OCI-LY7 (cell line): ENCODE measurements around the gene ZBTB42. TPM values are rescaled to one million over a fixed set of nuclear protein-coding genes. Genes with fewer than 3 reads are reported as not detected.

ENCODE experiments used
- BruUV-seq: library from RNA; stranded (reverse); fragments of 400-500 nt; replicated peaks from 2 replicates; lab custom pipeline; 2021; lab: Mats Ljungman, UMichigan
- CTCF ChIA-PET: fragments of 300-600 bp; sonication (Branson Sonifier 250); formaldehyde crosslinking; loops from one replicate; lab custom pipeline; 2022; ENCODE audit warnings: antibody characterized with exemption; ENCODE audit not compliant: unreplicated experiment; lab: Charles Lee
- POLR2A ChIA-PET: fragments of 300-600 bp; sonication (Branson Sonifier 250); formaldehyde crosslinking; loops from one replicate; lab custom pipeline; 2022; ENCODE audit warnings: antibody characterized with exemption; lab: Charles Lee
- DNase-seq: peaks from one replicate; pipeline ENCODE4 v3.0.0-alpha.2; 2015; ENCODE audit warnings: low spot score
- H2AFZ ChIP-seq: fragments of 200-600 bp; sonication (generic), shearing (Covaris generic); 2 replicates; pipeline ENCODE4 v1.6.1; 2014; ENCODE audit warnings: mild to moderate bottlenecking, antibody characterized with exemption, low read length, moderate library complexity
- H3K27ac ChIP-seq: fragments of 200-600 bp; sonication (generic); 2 replicates; pipeline ENCODE4 v1.5.1; 2014; ENCODE audit warnings: mixed run types, low read depth, mild to moderate bottlenecking, moderate library complexity, low read length, inconsistent platforms; ENCODE audit not compliant: poor library complexity, severe bottlenecking
- H3K36me3 ChIP-seq: fragments of 200-600 bp; sonication (generic); 2 replicates; pipeline ENCODE4 v1.6.1; 2014; ENCODE audit warnings: mild to moderate bottlenecking, antibody characterized with exemption, low read length, moderate library complexity, mixed read lengths; ENCODE audit not compliant: insufficient read depth
- H3K4me1 ChIP-seq: fragments of 200-600 bp; sonication (generic); 2 replicates; pipeline ENCODE4 v1.5.1; 2014; ENCODE audit warnings: mild to moderate bottlenecking, low read length; ENCODE audit not compliant: insufficient read depth, poor library complexity, severe bottlenecking
- H3K4me2 ChIP-seq: fragments of 200-600 bp; sonication (generic); 2 replicates; pipeline ENCODE4 v1.6.1; 2014; ENCODE audit warnings: mild to moderate bottlenecking, low read length
- H3K4me3 ChIP-seq: fragments of 200-600 bp; sonication (generic); 2 replicates; pipeline ENCODE4 v1.5.1; 2014; ENCODE audit warnings: mild to moderate bottlenecking, low read depth, low read length; ENCODE audit not compliant: poor library complexity, severe bottlenecking
- H3K79me2 ChIP-seq: fragments of 200-600 bp; sonication (generic); 2 replicates; pipeline ENCODE4 v1.6.1; 2016; ENCODE audit warnings: low read depth, mild to moderate bottlenecking, low read length, moderate library complexity, mixed read lengths; ENCODE audit not compliant: insufficient read depth
- H3K9me2 ChIP-seq: fragments of 200-600 bp; sonication (generic); 2 replicates; pipeline ENCODE4 v1.6.1; 2016; ENCODE audit warnings: mild to moderate bottlenecking, low read length, mixed read lengths; ENCODE audit not compliant: insufficient read depth
- H3K9me3 ChIP-seq: fragments of 200-600 bp; sonication (generic); 2 replicates; pipeline ENCODE4 v1.6.1; 2014; ENCODE audit warnings: mild to moderate bottlenecking, mixed run types, low read length, mixed read lengths
- H4K20me1 ChIP-seq: fragments of 200-600 bp; sonication (generic); 2 replicates; pipeline ENCODE4 v1.6.1; 2014; ENCODE audit warnings: mild to moderate bottlenecking, antibody characterized with exemption, low read length, moderate library complexity, mixed read lengths; ENCODE audit not compliant: insufficient read depth
- EZH2phosphoT487 ChIP-seq: fragments of 200-600 bp; sonication (generic); IDR thresholded peaks from 2 replicates; pipeline ENCODE4 v1.6.1; 2018; ENCODE audit warnings: low read depth, borderline replicate concordance, mild to moderate bottlenecking, mixed run types, antibody characterized with exemption, low read length, moderate library complexity, mixed read lengths
- intact Hi-C: fragments of 100-400 bp; cut with micrococcal nuclease; formaldehyde crosslinking; loops from one replicate; pipeline ENCODE4 v1.10.0; 2022; ENCODE audit not compliant: unreplicated experiment
- total RNA-seq, 2 experiments: library from RNA; depleted of rRNA in 1 of 2; stranded (reverse); fragments of >200 nt in 1 of 2; shearing (Covaris generic) in 1 of 2; gene quantifications; 2 replicates each; pipeline ENCODE4 v1.2.3, GENCODE V29; 2014 to 2022
- TF ChIP-seq, protein P1 (sequence below): fragments of 200-600 bp; sonication (generic); conservative IDR thresholded peaks from 2 replicates; pipeline ENCODE4 v1.5.1; 2014; ENCODE audit warnings: mild to moderate bottlenecking, antibody characterized with exemption, low read length, moderate library complexity, mixed read lengths

ZBTB42 gene
- total RNA-seq, 2 experiments from 2014 or later: 0.98 to 1.9 TPM

DNA sequence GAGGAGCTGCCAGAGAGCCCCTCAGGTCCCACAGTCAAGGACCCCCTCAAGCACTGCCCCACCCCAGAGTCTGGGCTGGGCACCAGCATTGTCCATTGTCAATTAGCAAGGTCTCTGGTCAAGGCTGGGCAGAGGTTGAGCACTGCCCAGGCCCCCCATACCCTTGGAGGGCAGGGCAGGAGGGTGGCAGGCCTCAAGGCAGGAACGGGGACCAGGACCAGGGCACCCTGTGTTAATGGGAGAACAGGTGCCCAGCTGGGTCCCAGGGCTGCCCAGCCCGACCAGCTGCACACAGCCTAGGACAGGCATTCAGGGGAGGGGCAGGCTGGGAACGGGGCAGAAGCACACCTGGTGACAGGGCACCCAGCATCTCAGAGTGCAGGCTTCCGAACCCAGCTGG lies 29.5 kb upstream of the ZBTB42 start:
- no TSS peak for BruUV-seq
- DNase-seq: no peak
- H4K20me1 ChIP-seq: no peaks in the 10 kb centered on the region
- ChIA-PET CTCF (interaction anchor here (1.5 kb wide), 1 partner anchor 54 kb away, joined by 4 read pairs; no protein-coding TSS in a partner anchor), POLR2A (no interaction called here)
- TF ChIP-seq EZH2phosphoT487: no peak
- TF ChIP-seq, protein P1, sequence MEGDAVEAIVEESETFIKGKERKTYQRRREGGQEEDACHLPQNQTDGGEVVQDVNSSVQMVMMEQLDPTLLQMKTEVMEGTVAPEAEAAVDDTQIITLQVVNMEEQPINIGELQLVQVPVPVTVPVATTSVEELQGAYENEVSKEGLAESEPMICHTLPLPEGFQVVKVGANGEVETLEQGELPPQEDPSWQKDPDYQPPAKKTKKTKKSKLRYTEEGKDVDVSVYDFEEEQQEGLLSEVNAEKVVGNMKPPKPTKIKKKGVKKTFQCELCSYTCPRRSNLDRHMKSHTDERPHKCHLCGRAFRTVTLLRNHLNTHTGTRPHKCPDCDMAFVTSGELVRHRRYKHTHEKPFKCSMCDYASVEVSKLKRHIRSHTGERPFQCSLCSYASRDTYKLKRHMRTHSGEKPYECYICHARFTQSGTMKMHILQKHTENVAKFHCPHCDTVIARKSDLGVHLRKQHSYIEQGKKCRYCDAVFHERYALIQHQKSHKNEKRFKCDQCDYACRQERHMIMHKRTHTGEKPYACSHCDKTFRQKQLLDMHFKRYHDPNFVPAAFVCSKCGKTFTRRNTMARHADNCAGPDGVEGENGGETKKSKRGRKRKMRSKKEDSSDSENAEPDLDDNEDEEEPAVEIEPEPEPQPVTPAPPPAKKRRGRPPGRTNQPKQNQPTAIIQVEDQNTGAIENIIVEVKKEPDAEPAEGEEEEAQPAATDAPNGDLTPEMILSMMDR: no peak
- H3K9me2 ChIP-seq: no peaks in the 10 kb centered on the region
- no peak overlapping the region for H3K4me2 ChIP-seq
- no peaks in the 10 kb centered on the region for H3K79me2 ChIP-seq
- no peak overlapping the region for H3K4me3 ChIP-seq
- no peaks in the 10 kb centered on the region for H3K9me3 ChIP-seq
- H2AFZ ChIP-seq: no peak overlapping the region
- intact Hi-C loops: no loop called here
- peaks cover 4% of the 10 kb centered on the region for H3K4me1 ChIP-seq
- H3K27ac ChIP-seq: no peak overlapping the region
- H3K36me3 ChIP-seq: peaks cover 57% of the 10 kb centered on the region

DNA sequence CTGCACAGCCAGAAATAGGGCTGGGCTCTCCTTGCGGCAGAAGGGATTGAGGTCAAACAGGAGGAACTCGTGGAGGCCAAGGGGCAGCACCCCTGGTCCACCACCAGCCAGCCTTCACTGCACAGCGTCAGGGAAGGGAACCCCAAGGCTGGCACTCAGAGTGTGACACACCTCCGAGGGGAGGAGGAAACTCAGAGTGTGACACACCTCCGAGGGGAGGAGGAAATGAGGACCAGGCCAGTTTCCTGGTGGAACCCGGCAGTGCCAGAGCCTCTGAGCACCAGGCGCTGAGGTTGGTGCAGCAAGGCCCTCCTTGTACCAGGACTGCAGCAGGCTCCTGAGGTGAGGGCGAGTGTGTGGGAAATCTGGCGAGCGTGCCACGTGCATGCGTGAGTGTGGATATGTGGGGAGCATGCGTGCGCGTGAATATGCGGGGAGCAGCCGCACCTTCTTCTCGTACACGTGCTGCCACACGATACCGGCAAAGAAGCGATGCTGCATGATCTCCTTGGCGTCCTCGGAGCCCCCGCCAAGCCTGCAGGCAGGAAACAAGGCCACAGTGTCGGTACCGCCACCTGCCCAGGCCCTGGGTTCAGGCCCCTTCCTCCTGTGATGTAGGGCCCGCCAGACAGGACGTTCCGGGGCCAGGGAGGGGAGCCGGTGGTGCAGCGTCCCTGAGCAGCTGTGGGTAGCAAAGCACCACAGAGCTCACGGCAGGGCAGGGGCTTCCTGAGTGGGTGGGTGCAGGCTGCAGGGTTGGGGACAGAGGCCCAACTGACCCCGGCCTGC lies 28.8 kb upstream of the ZBTB42 start:
- no peak overlapping the region for H2AFZ ChIP-seq
- DNase-seq: no peak
- H3K4me2 ChIP-seq: no peak overlapping the region
- H3K9me2 ChIP-seq: no peaks in the 10 kb centered on the region
- CTCF ChIA-PET: interaction anchor here (1.5 kb wide), 1 partner anchor 54 kb away, joined by 4 read pairs; no protein-coding TSS in a partner anchor
- BruUV-seq: no TSS peak
- no peak overlapping the region for H3K27ac ChIP-seq
- H3K4me1 ChIP-seq: peaks cover 4% of the 10 kb centered on the region
- no peak overlapping the region for H3K4me3 ChIP-seq
- TF ChIP-seq, protein P1: no peak
- TF ChIP-seq EZH2phosphoT487: no peak
- H3K9me3 ChIP-seq: no peaks in the 10 kb centered on the region
- intact Hi-C loops: no loop called here
- H3K36me3 ChIP-seq: peaks cover 58% of the 10 kb centered on the region
- no peaks in the 10 kb centered on the region for H3K79me2 ChIP-seq
- H4K20me1 ChIP-seq: no peaks in the 10 kb centered on the region
- POLR2A ChIA-PET: interaction anchor here (0.6 kb wide), 1 partner anchor 263 kb away, joined by 3 read pairs; no protein-coding TSS in a partner anchor
